OCI-LY1 (cell line): ENCODE measurements around the gene CUX1.
"Not testable (repeated sequence)": the region's sequence is repeated elsewhere in the genome, so short reads cannot be mapped to it uniquely, and the experiment has no call there.

Source experiments
- H2AFZ ChIP-seq: fragments of 200-600 bp; sonication (generic), shearing (Covaris generic); 2 replicates; pipeline ENCODE4 v1.6.0; 2014; ENCODE audit warnings: antibody characterized with exemption, mild to moderate bottlenecking, low read length
- H3F3A ChIP-seq: fragments of 200-600 bp; sonication (generic), shearing (Covaris generic); 2 replicates; pipeline ENCODE4 v1.6.0; 2014; ENCODE audit warnings: mild to moderate bottlenecking, antibody characterized with exemption, low read length, moderate library complexity; ENCODE audit not compliant: insufficient read depth
- H3K27ac ChIP-seq: fragments of 200-600 bp; sonication (generic); 2 replicates; pipeline ENCODE4 v1.5.1; 2014; ENCODE audit warnings: low read length, mixed run types, mild to moderate bottlenecking, low read depth; ENCODE audit not compliant: poor library complexity, severe bottlenecking
- H3K27me3 ChIP-seq: fragments of 200-600 bp; sonication (generic); 2 replicates; pipeline ENCODE4 v1.6.0; 2014; ENCODE audit warnings: antibody characterized with exemption, mild to moderate bottlenecking, low read length, moderate library complexity; ENCODE audit not compliant: insufficient read depth
- H3K36me3 ChIP-seq: fragments of 200-600 bp; sonication (generic); 2 replicates; pipeline ENCODE4 v1.6.1; 2014; ENCODE audit warnings: mild to moderate bottlenecking, antibody characterized with exemption, low read length, moderate library complexity, mixed read lengths; ENCODE audit not compliant: insufficient read depth
- H3K4me1 ChIP-seq: fragments of 200-600 bp; sonication (generic); 2 replicates; pipeline ENCODE4 v1.5.1; 2014; ENCODE audit warnings: mild to moderate bottlenecking, low read length, moderate library complexity; ENCODE audit not compliant: insufficient read depth, severe bottlenecking
- H3K4me2 ChIP-seq: fragments of 200-600 bp; sonication (generic), shearing (Covaris generic); 2 replicates; pipeline ENCODE4 v1.6.1; 2014; ENCODE audit warnings: low read length
- H3K4me3 ChIP-seq: fragments of 200-600 bp; sonication (generic); 2 replicates; pipeline ENCODE4 v1.5.1; 2014; ENCODE audit warnings: low read length, low read depth, mild to moderate bottlenecking, mixed read lengths; ENCODE audit not compliant: poor library complexity, severe bottlenecking
- H3K79me2 ChIP-seq: fragments of 200-600 bp; shearing (Covaris generic); 2 replicates; pipeline ENCODE4 v1.6.1; 2016; ENCODE audit warnings: mixed run types, low read length, mixed read lengths; ENCODE audit not compliant: insufficient read depth
- H3K9ac ChIP-seq: fragments of 200-600 bp; sonication (generic), shearing (Covaris generic); 2 replicates; pipeline ENCODE4 v1.6.1; 2014; ENCODE audit warnings: mild to moderate bottlenecking, low read length, mixed read lengths
- H3K9me2 ChIP-seq: fragments of 200-600 bp; sonication (generic), shearing (Covaris generic); 2 replicates; pipeline ENCODE4 v1.6.1; 2014; ENCODE audit warnings: low read depth, mild to moderate bottlenecking, low read length, mixed read lengths
- H3K9me3 ChIP-seq: fragments of 200-600 bp; shearing (Covaris generic); 2 replicates; pipeline ENCODE4 v1.6.1; 2014; ENCODE audit warnings: low read length, mixed read lengths
- H4K20me1 ChIP-seq: fragments of 200-600 bp; sonication (generic), shearing (Covaris generic); 2 replicates; pipeline ENCODE4 v1.6.0; 2016; ENCODE audit warnings: mild to moderate bottlenecking, low read length; ENCODE audit not compliant: insufficient read depth
- CTCF ChIP-seq: fragments of 200-600 bp; sonication (generic), shearing (Covaris generic); IDR thresholded peaks from 2 replicates; pipeline ENCODE4 v1.5.1; 2017; ENCODE audit warnings: mild to moderate bottlenecking, antibody characterized with exemption, low read length, moderate library complexity, mixed read lengths
- EZH2 ChIP-seq: fragments of 200-600 bp; sonication (generic), shearing (Covaris generic); IDR thresholded peaks from 2 replicates; pipeline ENCODE4 v1.8.0; 2017; ENCODE audit warnings: borderline replicate concordance, mixed run types, mild to moderate bottlenecking, antibody characterized with exemption, low read length, moderate library complexity, mixed read lengths

The CUX1 gene

DNA sequence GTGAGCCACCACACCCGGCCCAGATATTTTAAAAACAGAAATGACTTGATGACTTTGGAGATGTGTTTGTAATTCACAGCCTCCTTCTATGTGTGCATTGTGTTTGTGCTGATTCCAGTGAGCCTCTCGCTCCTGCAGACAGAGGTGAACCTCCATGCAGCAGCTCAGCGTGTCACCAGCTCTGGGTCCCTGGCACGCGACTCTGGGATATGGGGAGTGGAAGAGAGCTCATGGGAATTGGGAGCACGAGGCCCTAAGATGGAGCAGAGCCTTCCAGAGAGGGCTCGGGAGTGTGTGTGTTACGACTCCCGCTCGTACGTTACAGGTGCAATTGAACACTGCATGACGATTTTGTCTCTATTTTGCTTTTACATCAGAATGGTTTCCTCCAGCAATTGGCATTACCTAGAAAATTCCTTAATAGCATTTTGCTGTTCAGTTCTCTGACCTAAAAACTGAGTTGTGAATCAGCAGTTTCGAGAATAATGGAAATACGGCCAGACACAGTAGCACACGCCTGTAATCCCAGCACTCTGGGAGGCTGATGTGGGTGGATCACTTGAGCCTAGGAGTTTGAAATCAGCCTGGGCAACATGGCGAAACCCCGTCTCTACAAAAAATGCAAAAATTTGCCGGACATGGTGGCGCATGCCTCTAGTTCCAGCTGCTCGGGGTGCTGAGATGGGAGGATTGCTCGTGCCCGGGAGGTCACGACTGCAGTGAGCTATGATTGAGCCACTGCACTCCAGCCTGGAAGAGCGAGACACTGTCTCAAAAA, 204.6 kb downstream of the CUX1 start:
- no peak overlapping the region for H2AFZ ChIP-seq
- no peak for TF ChIP-seq CTCF
- no peak for TF ChIP-seq EZH2
- H4K20me1 ChIP-seq: no peaks in the 10 kb centered on the region
- no peaks in the 10 kb centered on the region for H3K9me3 ChIP-seq
- H3K4me3 ChIP-seq: no peak overlapping the region
- no peaks in the 10 kb centered on the region for H3K9me2 ChIP-seq
- H3F3A ChIP-seq: 0 out of 2 replicates have a peak, but pooled peaks cover 3% of the 10 kb centered on the region
- H3K27me3 ChIP-seq: no peaks in the 10 kb centered on the region
- peaks cover 6% of the 10 kb centered on the region; the same call in 1 of the 2 replicates for H3K79me2 ChIP-seq
- H3K4me1 ChIP-seq: peaks cover 44% of the 10 kb centered on the region
- H3K9ac ChIP-seq: no peak overlapping the region
- no peak overlapping the region for H3K4me2 ChIP-seq
- no peak overlapping the region for H3K27ac ChIP-seq
- peaks cover 35% of the 10 kb centered on the region; the same call in 1 of the 2 replicates for H3K36me3 ChIP-seq

- H3K9me2 ChIP-seq: no peaks in the 10 kb centered on the region
- no peak overlapping the region for H3K9ac ChIP-seq
- H3K9me3 ChIP-seq: no peaks in the 10 kb centered on the region
- H4K20me1 ChIP-seq: no peaks in the 10 kb centered on the region
- no peaks in the 10 kb centered on the region for H3K27me3 ChIP-seq
- H3K27ac ChIP-seq: peak overlapping the region; percentile 18
- H3K79me2 ChIP-seq: peaks cover 6% of the 10 kb centered on the region; the same call in 1 of the 2 replicates
- no peak for TF ChIP-seq CTCF
- TF ChIP-seq EZH2: no peak
- 0 out of 2 replicates have a peak, but pooled peaks cover 8% of the 10 kb centered on the region for H3F3A ChIP-seq
- no peak overlapping the region for H3K4me2 ChIP-seq
- H3K4me1 ChIP-seq: peaks cover 66% of the 10 kb centered on the region
- no peak overlapping the region for H3K4me3 ChIP-seq
- H3K36me3 ChIP-seq: peaks cover 57% of the 10 kb centered on the region
- H2AFZ ChIP-seq: no peak overlapping the region
Measured at GRCh38 chr7:102024005-102024768, 206.8 kb downstream of the CUX1 start.

DNA sequence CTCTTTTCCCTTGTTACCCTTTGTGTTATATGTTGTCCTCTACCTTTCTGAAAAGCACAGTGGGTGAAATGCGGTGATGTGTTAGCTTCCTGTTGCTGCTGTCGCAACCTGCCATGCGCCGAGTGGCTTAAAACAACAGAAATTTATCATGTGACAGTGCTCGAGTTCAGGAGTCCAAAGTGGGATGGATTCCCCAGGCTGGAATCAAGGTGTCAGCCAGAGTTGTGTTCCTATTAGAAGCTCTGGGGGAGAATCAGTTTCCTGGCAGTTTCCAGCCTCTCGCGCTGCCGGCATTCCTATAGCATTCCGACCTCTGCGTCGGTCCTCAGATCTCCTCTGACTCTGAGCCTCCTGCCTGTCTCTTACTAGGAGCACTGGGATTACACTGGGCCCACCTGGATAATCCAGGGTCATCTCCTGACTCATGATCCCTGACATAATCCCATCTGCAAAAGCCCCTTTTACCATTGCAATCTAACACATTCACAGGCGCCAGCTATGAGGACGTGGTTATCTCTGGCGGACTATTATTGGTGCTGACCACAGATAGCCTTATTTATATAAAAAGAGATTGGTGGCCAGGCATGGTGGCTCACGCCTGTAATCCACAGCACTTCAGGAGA, 207.5 kb downstream of the CUX1 start:
- H3K9me3 ChIP-seq: no peaks in the 10 kb centered on the region
- H2AFZ ChIP-seq: no peak overlapping the region
- no peaks in the 10 kb centered on the region for H3K27me3 ChIP-seq
- H3K79me2 ChIP-seq: peaks cover 6% of the 10 kb centered on the region; the same call in 1 of the 2 replicates
- H3K36me3 ChIP-seq: peaks cover 63% of the 10 kb centered on the region
- no peaks in the 10 kb centered on the region for H4K20me1 ChIP-seq
- no peaks in the 10 kb centered on the region for H3K9me2 ChIP-seq
- TF ChIP-seq EZH2 (no peak), CTCF (no peak)
- H3K4me1 ChIP-seq: peaks cover 72% of the 10 kb centered on the region
- H3K27ac ChIP-seq: peak overlapping the region; percentile 18
- no peak overlapping the region for H3K4me2 ChIP-seq
- H3K4me3 ChIP-seq: no peak overlapping the region
- 0 out of 2 replicates have a peak, but pooled peaks cover 8% of the 10 kb centered on the region for H3F3A ChIP-seq
- H3K9ac ChIP-seq: no peak overlapping the region

- H4K20me1 ChIP-seq, H3K27me3 ChIP-seq, H3F3A ChIP-seq: not testable (repeated sequence)
Measured at GRCh38 chr7:102025777-102026176, 208.4 kb downstream of the CUX1 start.

More at GRCh38 chr7:102025777-102026176, 208.4 kb downstream of the CUX1 start:
- H3K4me3 ChIP-seq, H3K9ac ChIP-seq, H2AFZ ChIP-seq, H3K9me2 ChIP-seq, H3K9me3 ChIP-seq, H3K79me2 ChIP-seq, H3K4me2 ChIP-seq: not testable (repeated sequence)
- Histone ChIP-seq H3K27ac (peak overlapping the region; percentile 9), H3K36me3 (peaks cover 66% of the 10 kb centered on the region), H3K4me1 (peaks cover 81% of the 10 kb centered on the region)
